Amygdala (tissue), 56 donors: ENCODE measurements around the gene PHF11.
"Not testable (repeated sequence)": the region's sequence is repeated elsewhere in the genome, so short reads cannot be mapped to it uniquely, and the experiment has no call there.

Experiments used
- DNase-seq, 56 donors: peaks; one replicate each; lab custom pipeline; 2025; lab: John Stamatoyannopoulos, UW

Gene PHF11

DNA sequence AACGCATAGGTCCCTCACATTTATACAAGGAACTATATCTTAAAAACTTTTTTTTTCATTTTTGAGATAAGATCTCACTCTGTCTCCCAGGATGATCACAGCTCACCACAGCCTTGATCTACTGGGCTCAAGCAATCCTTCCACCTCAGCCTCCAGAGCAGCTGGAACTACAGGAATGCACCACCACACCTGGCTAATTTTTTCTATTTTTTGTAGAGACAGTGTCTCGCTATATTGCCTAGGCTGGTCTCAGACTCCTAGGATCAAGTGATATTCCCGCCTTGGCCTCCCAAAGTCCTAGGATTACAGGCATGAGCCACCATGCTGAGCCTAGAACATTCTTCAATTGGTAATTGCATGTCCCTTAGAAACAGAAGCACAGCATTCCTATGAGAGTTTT, 47.9 kb downstream of the PHF11 start:
- DNase-seq: no peak

- no peak for DNase-seq
Measured at GRCh38 chr13:49545661-49546060, 49.9 kb downstream of the PHF11 start.

DNA sequence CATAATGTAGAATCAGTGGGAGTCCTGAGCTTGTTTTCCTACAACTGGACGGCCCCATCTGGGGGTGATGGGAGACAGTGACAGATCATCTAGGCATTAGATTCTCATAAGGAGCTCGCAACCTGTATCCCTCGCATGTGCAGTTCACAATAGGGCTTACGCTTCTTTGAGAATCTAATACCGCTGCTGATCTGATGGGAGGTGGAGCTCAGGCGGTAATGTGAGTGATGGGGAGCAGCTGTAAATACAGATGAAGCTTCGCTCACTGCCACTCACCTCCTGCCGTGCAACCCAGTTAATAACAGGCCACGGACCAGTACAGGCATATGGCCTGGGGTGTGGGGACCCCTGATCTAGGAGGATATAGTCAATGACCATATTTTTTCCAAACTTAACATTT, 50.8 kb downstream of the PHF11 start:
- DNase-seq: no peak

DNA sequence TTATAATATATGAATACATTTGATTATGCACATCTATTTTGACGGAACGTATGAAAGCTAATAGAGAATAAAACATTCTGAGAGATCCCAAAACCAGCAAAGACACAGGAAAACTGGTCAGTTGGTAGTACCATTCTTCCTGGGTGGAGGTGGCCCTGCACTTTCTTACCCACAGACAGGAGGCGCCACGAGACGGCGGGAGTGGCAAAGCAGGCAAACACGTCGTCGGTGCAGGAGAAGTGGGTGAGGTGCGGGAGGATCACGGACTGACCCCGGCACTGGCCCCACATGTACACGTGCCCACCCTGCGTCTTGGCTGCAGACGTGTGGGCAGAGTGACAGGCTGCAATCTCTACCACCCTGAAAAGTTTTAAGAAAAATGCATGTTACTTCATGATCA, 53.5 kb downstream of the PHF11 start:
- peak in 1 of 56 donors; percentile 4 for DNase-seq

DNA sequence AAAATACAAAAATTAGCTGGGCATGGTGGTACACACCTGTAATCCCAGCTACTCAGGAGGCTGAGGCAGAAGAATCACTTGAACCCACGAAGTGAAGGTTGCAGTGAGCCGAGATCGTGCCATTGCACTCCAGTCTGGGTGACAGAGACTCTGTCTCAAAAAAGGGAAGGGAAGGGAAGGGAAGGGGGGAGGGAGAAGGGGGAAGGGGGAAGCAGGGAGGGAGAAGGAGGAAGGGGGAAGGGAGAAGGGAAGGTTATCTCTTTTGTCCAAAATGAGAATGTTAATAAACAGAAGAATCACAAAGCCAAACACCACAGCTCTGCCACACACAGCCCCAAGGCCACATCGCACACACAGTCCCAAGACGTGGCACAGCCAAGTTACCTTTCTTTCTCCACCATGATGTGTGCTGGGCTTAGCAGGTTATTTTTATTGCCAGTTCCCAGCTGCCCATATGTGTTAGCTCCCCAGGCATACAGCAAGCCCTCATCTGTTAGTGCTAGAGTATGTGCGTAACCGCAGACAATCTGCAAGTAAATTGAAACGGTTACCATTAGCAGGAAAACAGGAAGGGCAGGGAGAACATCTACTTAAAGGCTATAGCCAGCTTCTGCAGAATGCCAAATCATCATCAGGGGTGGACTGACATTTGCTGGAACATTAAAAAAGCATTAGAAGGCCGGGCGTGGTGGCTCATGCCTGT, 55.3 kb downstream of the PHF11 start:
- no peak for DNase-seq

- DNase-seq: no peak
Measured at GRCh38 chr13:49553888-49554287, 58.1 kb downstream of the PHF11 start.

GRCh38 chr13:49554387-49554786, 58.6 kb downstream of the PHF11 start:
- no peak for DNase-seq

DNA sequence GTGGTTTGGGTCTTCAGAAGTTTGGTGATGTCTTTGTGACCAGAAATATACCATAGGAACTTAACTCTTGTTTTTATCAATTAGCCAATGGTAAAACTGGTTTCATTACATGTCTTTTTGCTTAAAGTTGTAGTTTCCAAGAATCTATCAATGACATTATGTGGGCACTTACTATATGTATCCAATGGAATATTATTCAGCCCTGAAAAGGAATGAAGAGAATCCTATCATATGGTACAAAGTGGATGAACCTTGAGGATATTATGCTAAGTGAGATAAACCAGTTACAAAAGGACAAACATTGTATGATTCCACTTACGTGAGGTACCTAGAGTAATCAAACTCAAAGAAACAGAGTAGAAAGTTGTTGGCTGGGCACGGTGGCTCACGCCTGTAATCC, 63.3 kb downstream of the PHF11 start:
- no peak for DNase-seq

GRCh38 chr13:49560270-49561061, 64.7 kb downstream of the PHF11 start:
- DNase-seq: peak in 1 of 56 donors; percentile 13

GRCh38 chr13:49561062-49561410, 65.3 kb downstream of the PHF11 start:
- no peak for DNase-seq

GRCh38 chr13:49563516-49563915, 67.8 kb downstream of the PHF11 start:
- DNase-seq: no peak

- not testable (repeated sequence) for DNase-seq
Measured at GRCh38 chr13:49565461-49565860, 69.7 kb downstream of the PHF11 start.

- DNase-seq: no peak
Measured at GRCh38 chr13:49566461-49566860, 70.7 kb downstream of the PHF11 start.

DNA sequence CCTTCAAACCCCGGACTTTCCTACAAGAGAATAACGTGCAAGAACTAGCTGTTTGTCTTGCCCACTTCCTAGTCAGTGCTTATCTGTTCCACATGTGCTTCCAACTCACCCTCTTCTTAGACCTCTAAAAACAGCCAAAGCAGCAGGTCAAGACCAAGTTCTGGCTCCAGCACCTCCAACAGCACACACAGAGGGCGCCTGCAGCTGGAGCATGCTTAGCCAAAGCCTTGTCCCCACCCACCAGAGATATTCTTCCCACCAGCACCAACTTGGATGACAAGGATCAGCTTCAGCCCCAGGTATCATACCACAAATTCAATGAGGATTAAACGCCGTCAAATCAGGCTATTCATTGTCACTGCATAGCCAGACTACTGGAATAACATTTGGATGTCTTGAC, 71.7 kb downstream of the PHF11 start:
- DNase-seq: no peak

DNA sequence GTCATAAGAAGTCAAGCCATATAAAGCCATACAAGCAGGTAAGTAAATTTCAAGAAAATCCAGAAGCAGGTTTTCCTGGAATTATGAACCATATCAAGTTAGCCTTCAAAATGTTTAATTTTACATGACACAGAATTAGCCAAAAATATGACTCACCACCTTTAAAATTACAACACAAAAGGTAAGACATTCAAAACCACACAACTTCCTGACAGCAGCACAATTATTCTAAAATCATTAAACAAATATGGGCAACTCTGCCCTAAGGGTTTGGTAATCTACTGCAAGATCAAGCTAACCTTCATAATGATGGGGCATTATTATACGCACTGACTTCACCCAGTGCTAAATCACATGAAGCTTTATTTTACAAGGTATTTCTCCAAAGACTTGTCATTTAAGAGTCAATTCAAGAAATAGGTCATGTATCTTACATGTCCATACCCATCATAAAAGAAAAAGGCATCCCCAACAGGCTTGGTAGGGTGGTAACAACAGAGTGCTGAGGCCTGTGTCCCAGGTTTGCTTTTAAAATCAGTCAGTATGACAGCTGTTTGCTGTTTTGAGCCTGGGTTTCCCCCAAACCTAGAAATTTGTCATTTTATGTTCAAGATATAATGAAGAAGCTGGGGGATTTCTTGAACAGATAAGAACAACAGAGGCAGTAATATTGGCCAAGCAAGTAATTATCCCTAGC, 74.4 kb downstream of the PHF11 start:
- DNase-seq: no peak

DNA sequence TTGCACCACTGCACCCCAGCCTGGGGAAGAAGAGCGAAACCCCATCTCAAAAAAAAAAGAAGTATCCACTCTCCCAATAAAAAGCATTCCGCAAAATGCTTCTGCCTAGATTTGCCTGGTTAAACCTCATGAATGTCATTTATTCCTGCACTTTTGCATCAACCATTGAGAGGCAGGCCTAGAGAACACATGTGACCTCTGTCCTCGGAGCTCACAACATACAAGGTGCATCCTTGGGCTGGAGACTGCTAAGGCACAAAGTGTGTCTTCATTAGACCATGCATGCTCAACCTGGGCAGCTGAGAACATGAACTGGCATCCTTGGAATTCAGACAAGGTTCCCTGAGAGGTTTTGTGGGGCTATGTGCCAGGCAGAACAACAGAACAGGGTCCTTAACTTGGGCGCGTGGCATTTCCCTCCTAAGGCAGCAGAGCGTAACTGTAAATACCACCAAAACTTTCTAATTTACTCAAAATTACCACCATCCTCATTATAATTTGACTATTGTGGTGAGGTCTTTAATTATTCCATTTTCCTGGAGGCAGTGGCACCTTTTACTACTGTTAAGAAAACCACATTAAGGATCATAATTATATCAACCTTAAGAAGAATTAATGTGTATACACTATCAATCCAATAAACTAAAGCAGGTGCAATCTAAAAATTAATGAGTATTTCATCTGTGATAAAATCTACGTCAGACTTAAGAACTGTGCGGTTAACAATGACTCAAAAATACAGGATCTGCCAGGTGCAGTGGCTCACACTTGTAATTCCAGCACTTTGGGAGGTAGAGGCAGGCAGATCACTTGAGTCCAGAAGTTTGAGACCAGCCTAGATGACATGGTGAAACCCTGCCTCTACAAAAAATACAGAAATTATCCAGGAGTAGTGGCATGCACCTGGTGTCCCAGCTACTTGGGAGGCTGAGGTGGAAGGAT, 75.8 kb downstream of the PHF11 start:
- no peak for DNase-seq
